Astrocyte of the cerebellum (primary cell): ENCODE data around the gene DDIAS.

Experiments
- DNase-seq: peaks from one replicate; pipeline ENCODE4 v3.0.0-alpha.2; 2011; ENCODE audit warnings: low read depth
- H3K4me3 ChIP-seq: 2 replicates; pipeline ENCODE4 v1.5.1; 2011; ENCODE audit warnings: mild to moderate bottlenecking, low read depth, low read length, moderate library complexity
- in situ Hi-C: cut with HindIII; loops from 2 replicates; pipeline ENCODE4 v1.10.0; 2017; ENCODE audit warnings: low sequenced_read_pairs
- TF ChIP-seq, protein P1 (sequence below): IDR thresholded peaks from 2 replicates; pipeline ENCODE4 v1.5.1; 2012; ENCODE audit warnings: low read length, low read depth, moderate library complexity, mild to moderate bottlenecking; ENCODE audit errors: missing control alignments

The DDIAS gene

DNA sequence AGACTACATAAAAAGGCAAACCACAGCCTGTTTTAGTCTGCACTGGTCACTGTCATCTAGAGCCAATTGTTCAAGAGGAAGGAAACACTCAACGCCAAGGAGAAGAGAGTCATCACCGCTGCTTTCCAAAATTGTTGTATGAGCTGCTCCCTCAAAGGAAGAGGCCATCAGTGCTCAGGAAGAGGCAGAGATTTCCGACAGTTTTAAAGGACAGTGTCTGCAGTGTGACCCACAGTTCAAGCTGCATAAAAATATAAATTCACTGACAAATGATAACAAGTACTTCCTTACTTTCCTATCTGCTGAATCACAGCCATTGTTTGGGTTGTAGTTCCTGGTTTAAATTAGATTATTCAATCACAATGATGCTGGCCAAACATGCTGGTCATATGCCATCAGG, 17.7 kb upstream of the DDIAS start:
- in situ Hi-C loops: no loop called here
- no peak for DNase-seq
- no peak overlapping the region for H3K4me3 ChIP-seq
- TF ChIP-seq, protein P1, sequence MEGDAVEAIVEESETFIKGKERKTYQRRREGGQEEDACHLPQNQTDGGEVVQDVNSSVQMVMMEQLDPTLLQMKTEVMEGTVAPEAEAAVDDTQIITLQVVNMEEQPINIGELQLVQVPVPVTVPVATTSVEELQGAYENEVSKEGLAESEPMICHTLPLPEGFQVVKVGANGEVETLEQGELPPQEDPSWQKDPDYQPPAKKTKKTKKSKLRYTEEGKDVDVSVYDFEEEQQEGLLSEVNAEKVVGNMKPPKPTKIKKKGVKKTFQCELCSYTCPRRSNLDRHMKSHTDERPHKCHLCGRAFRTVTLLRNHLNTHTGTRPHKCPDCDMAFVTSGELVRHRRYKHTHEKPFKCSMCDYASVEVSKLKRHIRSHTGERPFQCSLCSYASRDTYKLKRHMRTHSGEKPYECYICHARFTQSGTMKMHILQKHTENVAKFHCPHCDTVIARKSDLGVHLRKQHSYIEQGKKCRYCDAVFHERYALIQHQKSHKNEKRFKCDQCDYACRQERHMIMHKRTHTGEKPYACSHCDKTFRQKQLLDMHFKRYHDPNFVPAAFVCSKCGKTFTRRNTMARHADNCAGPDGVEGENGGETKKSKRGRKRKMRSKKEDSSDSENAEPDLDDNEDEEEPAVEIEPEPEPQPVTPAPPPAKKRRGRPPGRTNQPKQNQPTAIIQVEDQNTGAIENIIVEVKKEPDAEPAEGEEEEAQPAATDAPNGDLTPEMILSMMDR: no peak

DNA sequence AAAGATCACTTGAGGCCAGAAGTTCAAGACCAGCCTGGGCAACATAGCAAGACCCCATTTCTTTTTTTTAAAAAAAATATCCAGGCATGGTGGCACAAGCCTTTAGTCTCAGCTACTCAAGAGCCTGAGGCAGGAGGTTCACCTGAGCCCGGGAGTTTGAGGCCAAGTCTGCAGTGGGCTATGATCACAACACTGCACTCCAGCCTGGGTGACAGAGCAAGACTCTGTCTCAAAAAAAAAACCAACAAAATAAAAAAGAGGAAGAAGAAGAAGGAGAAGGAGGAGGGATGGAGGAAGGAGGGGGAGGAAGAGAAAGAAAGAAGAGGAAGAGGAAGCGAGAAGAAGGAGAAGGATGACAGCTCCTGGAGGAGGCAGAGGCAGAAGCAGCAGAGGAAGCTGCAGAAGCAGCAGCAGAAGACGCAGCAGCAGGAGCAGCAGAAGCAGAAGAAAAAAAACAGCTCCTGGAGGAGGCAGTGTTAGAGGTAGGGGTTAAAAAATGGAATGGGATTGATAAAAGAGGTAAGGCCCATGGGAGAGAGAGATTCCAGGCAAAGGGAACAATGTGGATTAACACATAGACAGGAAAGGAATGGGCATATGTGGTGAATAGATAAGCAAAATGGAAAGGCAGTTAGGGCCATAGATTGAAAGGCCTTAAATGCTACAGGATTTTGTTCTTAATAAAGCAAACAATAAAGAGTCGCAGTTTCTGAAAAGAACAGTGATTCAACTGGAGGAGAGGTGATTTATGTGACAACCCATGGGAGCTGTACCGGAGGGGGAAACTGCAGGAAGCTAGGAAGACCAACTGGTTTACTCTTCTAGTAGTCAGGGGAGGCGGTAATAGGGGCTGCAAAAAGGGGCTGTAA, 12.2 kb upstream of the DDIAS start:
- in situ Hi-C loops: loop anchor here (5.0 kb wide), 1 partner anchor 82 kb away; no protein-coding TSS in a partner anchor
- H3K4me3 ChIP-seq: no peak overlapping the region
- no peak for DNase-seq
- TF ChIP-seq, protein P1: no peak

DNA sequence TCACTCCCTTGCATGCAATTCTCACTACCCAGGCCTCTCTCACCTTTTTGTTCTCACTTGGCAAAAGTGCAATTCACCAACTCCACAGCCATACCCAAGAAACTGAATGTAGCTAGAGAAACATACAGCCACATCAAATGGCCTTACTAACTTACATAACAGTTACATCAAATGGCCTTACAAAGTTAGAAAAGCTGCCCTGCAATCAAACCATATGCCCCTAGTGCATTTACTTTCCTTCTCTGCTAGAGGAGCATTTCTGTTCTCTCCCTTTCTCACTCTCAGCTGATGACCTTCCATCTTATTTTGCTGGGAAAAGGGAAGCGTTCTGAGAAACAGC, 11.6 kb upstream of the DDIAS start:
- in situ Hi-C loops: no loop called here
- no peak for DNase-seq
- TF ChIP-seq, protein P1: no peak
- no peak overlapping the region for H3K4me3 ChIP-seq

DNA sequence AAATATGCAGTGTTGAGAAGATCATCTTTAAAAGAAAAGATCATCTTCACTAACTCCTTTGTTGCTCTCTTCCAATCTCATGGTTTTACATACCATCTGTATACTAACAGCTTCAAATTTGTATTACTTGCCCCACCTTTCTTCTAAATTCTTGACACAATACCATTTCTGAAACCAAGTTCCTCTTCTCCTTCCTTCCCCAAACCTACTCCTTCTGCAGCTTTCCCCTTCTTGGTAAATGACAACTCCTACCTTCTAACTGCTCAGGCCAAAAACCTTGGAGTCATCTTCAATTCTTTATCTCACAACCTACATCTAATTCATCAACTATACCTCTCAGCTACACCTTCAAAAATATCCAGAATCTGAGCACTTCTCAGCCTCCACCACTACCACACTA, 10.6 kb upstream of the DDIAS start:
- in situ Hi-C loops: no loop called here
- TF ChIP-seq, protein P1: no peak
- H3K4me3 ChIP-seq: no peak overlapping the region
- DNase-seq: no peak

DNA sequence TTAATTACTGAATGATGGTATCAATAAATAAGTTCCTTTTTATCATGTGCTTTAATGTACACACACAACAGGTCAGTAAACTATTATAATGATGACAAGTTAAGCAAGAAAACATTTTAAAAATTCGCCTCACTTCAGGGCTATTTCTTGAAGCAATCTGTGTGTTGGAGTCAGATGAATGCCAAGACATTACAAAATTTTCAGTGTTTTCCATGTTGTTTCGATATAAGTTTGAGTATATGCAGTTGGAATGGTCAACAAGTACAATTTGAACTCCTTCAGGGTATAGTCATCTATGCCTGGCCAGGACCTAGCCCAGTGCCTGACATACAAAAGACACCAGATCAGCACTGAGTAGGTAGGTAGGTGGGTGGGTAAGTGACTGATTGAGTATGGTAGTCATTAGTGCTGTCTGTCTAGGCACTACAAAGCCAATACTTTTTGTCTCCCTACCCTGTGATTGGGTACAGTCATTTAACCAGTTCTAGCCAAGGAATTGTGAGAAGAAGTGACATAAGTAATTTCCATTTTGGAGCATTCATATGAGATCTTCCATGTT, 8.8 kb upstream of the DDIAS start:
- in situ Hi-C loops: no loop called here
- H3K4me3 ChIP-seq: no peak overlapping the region
- TF ChIP-seq, protein P1: no peak
- DNase-seq: no peak

DNA sequence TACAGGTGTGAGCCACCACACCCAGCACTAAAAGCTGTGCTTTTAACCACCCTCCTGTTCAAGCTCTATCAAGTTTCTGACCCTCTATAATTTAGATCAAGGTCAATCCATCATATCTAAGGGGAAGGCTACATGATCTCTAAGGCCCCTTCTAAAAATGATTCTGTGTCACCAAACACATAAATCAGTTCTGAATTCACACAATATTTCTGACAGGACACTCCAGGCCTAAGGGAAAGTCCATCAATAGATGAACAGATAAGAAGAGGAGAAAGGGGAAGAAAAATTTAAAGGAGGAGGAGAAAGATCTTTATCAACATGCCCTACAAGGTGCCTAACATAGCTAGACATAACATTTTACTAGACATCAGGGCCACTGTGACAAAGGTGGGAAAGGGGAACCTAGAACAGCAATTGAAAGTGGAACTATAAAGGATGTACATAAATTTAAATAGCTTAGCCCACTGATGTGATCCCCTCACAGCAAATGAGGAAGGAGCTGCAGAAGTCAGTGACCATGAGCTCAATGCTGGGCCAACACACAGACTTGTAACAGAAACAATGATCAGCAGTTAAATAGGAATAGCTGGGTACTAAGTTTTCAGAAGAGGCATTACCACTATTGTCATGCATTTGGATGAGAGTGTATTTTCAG, 6.0 kb upstream of the DDIAS start:
- DNase-seq: no peak
- in situ Hi-C loops: no loop called here
- no peak overlapping the region for H3K4me3 ChIP-seq
- TF ChIP-seq, protein P1: no peak
